Ovary (tissue), 3 donors: ENCODE results near the gene OR2L3.

Experiments used
- EP300 ChIP-seq: sonication (generic); formaldehyde crosslinking; IDR thresholded peaks from one replicate; pipeline ENCODE4 v1.6.1; 2017; ENCODE audit warnings: antibody characterized with exemption
- TF ChIP-seq, protein P1 (sequence below), 3 donors: fragments of 450-650 bp in 2 of 3; fragments of 200-600 bp in 1 of 3; IDR thresholded peaks; one replicate each; pipeline versions ENCODE4 v1.5.1 to v1.8.0; 2016 to 2022; ENCODE audit warnings: antibody characterized with exemption in 3 of 3, mild to moderate bottlenecking in 1 of 3
- donor health status: DM: no; HTN: no; CAD: no.

DNA sequence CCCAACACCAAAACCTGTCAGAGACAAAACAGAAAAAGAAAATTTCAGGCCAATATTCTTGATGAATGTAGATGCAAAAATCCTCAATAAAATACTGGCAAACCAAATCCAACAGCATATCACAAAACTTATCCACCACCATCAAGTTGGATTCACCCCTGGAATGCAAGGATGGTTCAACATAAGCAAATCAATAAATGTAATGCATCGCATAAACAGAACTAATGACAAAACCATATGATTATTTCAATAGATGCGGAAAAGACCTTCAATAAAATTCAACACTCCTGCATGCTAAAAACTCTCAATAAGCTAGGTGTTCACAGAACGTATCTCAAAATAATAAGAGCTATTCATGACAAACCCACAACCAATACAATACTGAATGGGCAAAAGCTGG is 37.0 kb upstream of the OR2L3 start:
- TF ChIP-seq, protein P1, sequence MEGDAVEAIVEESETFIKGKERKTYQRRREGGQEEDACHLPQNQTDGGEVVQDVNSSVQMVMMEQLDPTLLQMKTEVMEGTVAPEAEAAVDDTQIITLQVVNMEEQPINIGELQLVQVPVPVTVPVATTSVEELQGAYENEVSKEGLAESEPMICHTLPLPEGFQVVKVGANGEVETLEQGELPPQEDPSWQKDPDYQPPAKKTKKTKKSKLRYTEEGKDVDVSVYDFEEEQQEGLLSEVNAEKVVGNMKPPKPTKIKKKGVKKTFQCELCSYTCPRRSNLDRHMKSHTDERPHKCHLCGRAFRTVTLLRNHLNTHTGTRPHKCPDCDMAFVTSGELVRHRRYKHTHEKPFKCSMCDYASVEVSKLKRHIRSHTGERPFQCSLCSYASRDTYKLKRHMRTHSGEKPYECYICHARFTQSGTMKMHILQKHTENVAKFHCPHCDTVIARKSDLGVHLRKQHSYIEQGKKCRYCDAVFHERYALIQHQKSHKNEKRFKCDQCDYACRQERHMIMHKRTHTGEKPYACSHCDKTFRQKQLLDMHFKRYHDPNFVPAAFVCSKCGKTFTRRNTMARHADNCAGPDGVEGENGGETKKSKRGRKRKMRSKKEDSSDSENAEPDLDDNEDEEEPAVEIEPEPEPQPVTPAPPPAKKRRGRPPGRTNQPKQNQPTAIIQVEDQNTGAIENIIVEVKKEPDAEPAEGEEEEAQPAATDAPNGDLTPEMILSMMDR (IDR thresholded peaks at IDR 0.05), result no peak
- TF ChIP-seq EP300, result no peak
